Adrenal gland (tissue), 12 donors: ENCODE measurements around the gene MRNIP. TPM values are rescaled to one million over a fixed set of nuclear protein-coding genes. Genes with fewer than 3 reads are reported as not detected.

ENCODE experiments used
- DNase-seq, 7 donors: peaks; one replicate each; pipeline ENCODE4 v3.0.0-alpha.2; 2019 to 2020
- H3K27ac ChIP-seq, 5 donors: fragments of 200-600 bp; sonication (generic) in 4 of 5; 1 replicate in 3 of 5; 2 replicates in 2 of 5; pipeline versions ENCODE4 v1.5.1 to v1.8.0; 2016 to 2020; ENCODE audit warnings: mild to moderate bottlenecking in 1 of 5
- H3K27me3 ChIP-seq: fragments of 200-600 bp; 2 replicates; pipeline ENCODE4 v1.8.0; 2021
- H3K36me3 ChIP-seq, 2 donors: fragments of 200-600 bp; replicated peaks in 1 of 2; 1 replicate in 1 of 2; 2 replicates in 1 of 2; pipeline versions ENCODE4 v1.5.1 to v1.8.0; 2018 to 2022
- H3K4me1 ChIP-seq, 2 donors: fragments of 200-600 bp; replicated peaks in 1 of 2; 1 replicate in 1 of 2; 2 replicates in 1 of 2; pipeline versions ENCODE4 v1.5.1 to v1.8.0; 2018 to 2021
- H3K4me3 ChIP-seq, 4 donors: fragments of 200-600 bp; sonication (generic) in 3 of 4; one replicate each; pipeline ENCODE4 v1.5.1; 2016 to 2018
- H3K9me3 ChIP-seq, 3 donors: fragments of 200-600 bp; sonication (generic) in 1 of 3; replicated peaks in 1 of 3; 1 replicate in 2 of 3; 2 replicates in 1 of 3; pipeline versions ENCODE4 v1.5.1 to v1.8.0; 2016 to 2021
- CTCF ChIP-seq, 6 experiments: fragments of 450-650 bp in 4 of 6; fragments of 200-600 bp in 2 of 6; sonication (generic) in 1 of 6; IDR thresholded peaks; 1 replicate in 5 of 6; 2 replicates in 1 of 6; pipeline versions ENCODE4 v1.5.1 to v1.8.0; 2016 to 2021; ENCODE audit warnings: antibody characterized with exemption in 6 of 6, mild to moderate bottlenecking in 2 of 6, moderate library complexity in 1 of 6
- POLR2A ChIP-seq, 2 donors: fragments of 450-650 bp; IDR thresholded peaks; one replicate each; pipeline ENCODE4 v1.6.1; 2017; ENCODE audit warnings: antibody characterized with exemption in 2 of 2, mild to moderate bottlenecking in 2 of 2, moderate library complexity in 1 of 2
- WGBS, 4 donors: extraction: QIAGEN DNeasy Blood & Tissue Kit in 2 of 4; methylation state at CpG; one replicate each; pipeline versions ENCODE4 v1.1.5 to v1.1.7; 2013 to 2017; 5-methylcytosine and 5-hydroxymethylcytosine counted together
- intact Hi-C, 2 donors: fragments of 100-400 bp; cut with DNase I; formaldehyde crosslinking; loops; one replicate each; pipeline versions ENCODE4 v1.14.1 to v1.15.0; 2022 to 2023
- polyA plus RNA-seq, 3 donors: library from polyadenylated mRNA; stranded (reverse); fragments of 200-250 nt in 2 of 3; fragments of 350-450 nt in 1 of 3; fragmentation: Illumina TruSeq in 1 of 3; extraction: RNeasy Lipid Tissue Mini Kit (QIAGEN cat#74804) in 1 of 3; gene quantifications; one replicate each; pipeline ENCODE4 v1.2.3, GENCODE V29; 2013 to 2014
- total RNA-seq, 9 donors: library from RNA; depleted of rRNA in 4 of 9; stranded (reverse); fragments of >200 nt in 4 of 9; fragments of 120-200 nt in 1 of 9; fragmentation: NEBNext Ultra II Directional in 1 of 9; extraction: Animal tissue kit (Norgen Biotek cat#: 25700) in 1 of 9; gene quantifications; one replicate each; pipeline versions ENCODE4 v1.1.0 to v1.2.4, GENCODE V29; 2013 to 2023
- donor health status: healthy with polysubstance abuse.
- donor health status: Bipolar disorder and iron deficiency.
- donor health status: DM: yes; HTN: yes; CAD: no.
- donor health status: DM: no; HTN: no; CAD: no.
- donor health status: DM: no; HTN: no; CAD: no.
- donor health status: DM: yes; HTN: yes; CAD: no.

Gene MRNIP
- total and polyA plus RNA-seq, 12 donors: 12.3 to 129 (median 32.2) TPM

DNA sequence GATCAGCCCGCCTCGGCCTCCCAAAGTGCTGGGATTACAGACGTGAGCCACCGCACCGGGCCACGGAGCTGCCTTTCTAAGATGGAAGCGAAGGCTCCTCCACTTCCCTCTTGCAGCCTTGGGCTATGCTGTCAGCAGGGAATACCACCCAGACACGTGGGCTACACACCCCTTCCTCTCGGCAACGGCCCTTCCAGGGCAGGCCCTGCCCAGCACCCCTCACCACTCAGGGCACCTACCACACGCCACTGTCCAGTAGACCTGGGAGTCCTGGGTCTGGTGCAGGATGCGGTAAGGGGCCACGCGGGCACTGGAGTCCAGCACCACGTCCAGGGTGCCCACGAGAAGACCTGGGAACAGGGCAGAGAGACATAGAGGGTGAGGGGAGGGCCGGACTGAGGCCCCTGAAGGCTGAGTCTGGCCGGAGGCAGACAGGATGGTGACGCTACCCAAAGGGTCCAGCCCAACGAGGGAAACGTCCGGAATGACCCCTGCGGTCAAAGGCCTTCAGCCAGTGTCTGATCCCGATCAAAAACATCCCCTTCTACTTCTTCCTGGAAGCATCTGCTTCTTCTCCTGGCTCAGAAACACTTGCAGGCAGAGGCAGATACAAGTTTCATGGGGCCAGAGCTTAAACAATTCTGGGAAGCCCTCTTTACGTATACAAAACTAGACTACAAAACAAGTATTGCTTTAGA is 46.0 kb upstream of the MRNIP start:
- TF ChIP-seq POLR2A (IDR thresholded peaks at IDR 0.05) (no peak), CTCF (IDR thresholded peaks at IDR 0.05) (no peak)
- DNase-seq: no peak
- no peaks in the 10 kb centered on the region for H3K9me3 ChIP-seq
- peaks cover 0 to 27% of the 10 kb centered on the region in 2 donors for H3K36me3 ChIP-seq
- no peaks in the 10 kb centered on the region for H3K27me3 ChIP-seq
- 88 to 93% (median 92%) methylated on average over 17 to 25 of the region's 25 CpGs for WGBS, 4 donors
- intact Hi-C loops: loop anchor here (10.0 kb wide), 4 partner anchors 80 to 180 kb away; partner anchors contain the start of genes MGAT4B (in 1 of the 2), RNF130 (in 1 of the 2) and SQSTM1 (in 1 of the 2)
- no peak overlapping the region for H3K4me3 ChIP-seq
- H3K27ac ChIP-seq: peak overlapping the region in 1 of 5 donors; percentile 3
- H3K4me1 ChIP-seq: peaks cover 31 to 54% of the 10 kb centered on the region in 2 donors

- Histone ChIP-seq H3K9me3 (no peaks in the 10 kb centered on the region), H3K27ac (peak overlapping the region in 3 of 5 donors; percentile 63 to 79 (median 69)), H3K27me3 (no peaks in the 10 kb centered on the region), H3K4me3 (no peak overlapping the region), H3K4me1 (peaks cover 31 to 48% of the 10 kb centered on the region in 2 donors), H3K36me3 (peaks cover 0 to 44% of the 10 kb centered on the region in 2 donors)
- TF ChIP-seq CTCF (IDR thresholded peaks at IDR 0.05): no peak
- TF ChIP-seq POLR2A (IDR thresholded peaks at IDR 0.05): no peak
- 90 to 98% (median 94%) methylated on average over 5 to 7 of the region's 7 CpGs for WGBS, 4 donors
- DNase-seq: no peak
- intact Hi-C loops: loop anchor here (10.0 kb wide), 4 partner anchors 78 to 182 kb away; partner anchors contain the start of genes MGAT4B (in 1 of the 2), RNF130 (in 1 of the 2) and SQSTM1 (in 1 of the 2)
Observed at GRCh38 chr5:179902763-179903158, 44.1 kb upstream of the MRNIP start.

GRCh38 chr5:179901915-179902762 is 43.5 kb upstream of the MRNIP start:
- Histone ChIP-seq H3K4me1 (peaks cover 31 to 48% of the 10 kb centered on the region in 2 donors), H3K36me3 (peaks cover 0 to 50% of the 10 kb centered on the region in 2 donors), H3K27me3 (no peaks in the 10 kb centered on the region), H3K9me3 (no peaks in the 10 kb centered on the region), H3K27ac (peak overlapping the region in 4 of 5 donors; percentile 28 to 79 (median 66)), H3K4me3 (no peak overlapping the region)
- WGBS, 4 donors: 59 to 87% (median 68%) methylated on average over 8 to 15 of the region's 15 CpGs
- DNase-seq: peak in 6 of 7 donors; percentile 29 to 64 (median 60)
- intact Hi-C loops: loop anchor here (10.0 kb wide), 4 partner anchors 77 to 183 kb away; partner anchors contain the start of genes MGAT4B (in 1 of the 2), RNF130 (in 1 of the 2) and SQSTM1 (in 1 of the 2)
- no peak for TF ChIP-seq POLR2A (IDR thresholded peaks at IDR 0.05)
- TF ChIP-seq CTCF (IDR thresholded peaks at IDR 0.05): no peak

GRCh38 chr5:179901462-179901861 is 42.8 kb upstream of the MRNIP start:
- no peak for DNase-seq
- TF ChIP-seq CTCF (IDR thresholded peaks at IDR 0.05) (no peak), POLR2A (IDR thresholded peaks at IDR 0.05) (no peak)
- Histone ChIP-seq H3K4me1 (peaks cover 24 to 42% of the 10 kb centered on the region in 2 donors), H3K4me3 (no peak overlapping the region), H3K27me3 (no peaks in the 10 kb centered on the region), H3K36me3 (peaks cover 0 to 57% of the 10 kb centered on the region in 2 donors), H3K9me3 (no peaks in the 10 kb centered on the region), H3K27ac (peak overlapping the region; percentile 2 to 69 (median 43))
- intact Hi-C loops: loop anchor here (10.0 kb wide), 4 partner anchors 77 to 183 kb away; partner anchors contain the start of genes MGAT4B (in 1 of the 2), RNF130 (in 1 of the 2) and SQSTM1 (in 1 of the 2)
- WGBS, 4 donors: 82 to 94% (median 86%) methylated on average over 6 of the region's 6 CpGs
